HepG2 (cell line): ENCODE data around the gene ATXN2. TPM values are rescaled to one million over a fixed set of nuclear protein-coding genes. Genes with fewer than 3 reads are reported as not detected.
A peak's percentile ranks its signal among the peaks of the same experiment; 100 is the strongest.

ENCODE experiments used
- CEBPB ChIP-seq: IDR thresholded peaks from 2 replicates; pipeline ENCODE4 v1.6.1; 2011; ENCODE audit warnings: low read depth, low read length, improper control_type of control experiment, borderline replicate concordance
- FOSL1 ChIP-seq: sonication (generic); formaldehyde crosslinking; IDR thresholded peaks from 2 replicates; pipeline ENCODE4 v1.9.0; 2021; ENCODE audit warnings: missing genetic modification reagents, borderline replicate concordance
- FOXC1 ChIP-seq: sonication (generic); formaldehyde crosslinking; IDR thresholded peaks from 2 replicates; pipeline ENCODE4 v1.8.0; 2022; ENCODE audit warnings: mild to moderate bottlenecking, missing genetic modification reagents, borderline replicate concordance
- FOXK1 ChIP-seq: sonication (generic); formaldehyde crosslinking; IDR thresholded peaks from 2 replicates; pipeline ENCODE4 v1.4.0; 2020; ENCODE audit warnings: low read depth, missing genetic modification reagents, borderline replicate concordance
- HNF1B ChIP-seq: sonication (generic); formaldehyde crosslinking; IDR thresholded peaks from 2 replicates; pipeline ENCODE4 v1.5.1; 2020; ENCODE audit warnings: mild to moderate bottlenecking, moderate library complexity, missing genetic modification reagents
- SRSF1 ChIP-seq: fragments of 200-400 bp; formaldehyde crosslinking; optimal IDR thresholded peaks from 2 replicates; pipeline ENCODE3; 2017; ENCODE audit warnings: mild to moderate bottlenecking, low read depth, low read length, moderate library complexity
- SRSF4 ChIP-seq: fragments of 200-400 bp; formaldehyde crosslinking; IDR thresholded peaks from one replicate; pipeline ENCODE4 v1.6.1; 2018; ENCODE audit warnings: mild to moderate bottlenecking, low read depth, low read length, moderate library complexity; ENCODE audit not compliant: poor library complexity, severe bottlenecking
- TFDP2 ChIP-seq: sonication (generic); formaldehyde crosslinking; IDR thresholded peaks from 2 replicates; pipeline ENCODE4 v1.4.0; 2020; ENCODE audit warnings: missing genetic modification reagents
- ZBTB21 ChIP-seq: sonication (generic); formaldehyde crosslinking; IDR thresholded peaks from 2 replicates; pipeline ENCODE4 v1.4.0; 2020; ENCODE audit warnings: missing genetic modification reagents
- ZBTB38 ChIP-seq: sonication (generic); formaldehyde crosslinking; IDR thresholded peaks from 2 replicates; pipeline ENCODE4 v1.5.1; 2020; ENCODE audit warnings: mild to moderate bottlenecking, missing genetic modification reagents
- ZNF552 ChIP-seq: sonication (generic); formaldehyde crosslinking; IDR thresholded peaks from 2 replicates; pipeline ENCODE4 v1.9.0; 2022; ENCODE audit warnings: missing genetic modification reagents, mild to moderate bottlenecking, borderline replicate concordance
- ZNF564 ChIP-seq: sonication (generic); formaldehyde crosslinking; IDR thresholded peaks from 2 replicates; pipeline ENCODE4 v1.8.1; 2023; ENCODE audit warnings: mild to moderate bottlenecking, missing genetic modification reagents
- ZNF672 ChIP-seq: sonication (generic); formaldehyde crosslinking; IDR thresholded peaks from 2 replicates; pipeline ENCODE4 v1.8.1; 2022; ENCODE audit warnings: missing genetic modification reagents
- ZNF7 ChIP-seq: IDR thresholded peaks from 2 replicates; pipeline ENCODE4 v1.6.1; 2016; ENCODE audit warnings: missing biosample characterization, missing genetic modification reagents
- polyA plus RNA-seq, 8 experiments: library from polyadenylated mRNA; depleted of rRNA in 3 of 8; stranded (reverse) in 7 of 8; unstranded in 1 of 8; fragments of >200 nt; fragmentation: Illumina TruSeq in 4 of 8; extraction: Trizol in 4 of 8; gene quantifications; 2 replicates each; pipeline versions ENCODE4 v1.2.1 to v1.2.3, GENCODE V29; 2011 to 2016; ENCODE audit warnings: low read depth in 4 of 8, missing spikeins in 1 of 8, mixed read lengths in 1 of 8; ENCODE audit not compliant: insufficient read depth in 1 of 8
- total RNA-seq, 5 experiments: library from RNA; depleted of rRNA; stranded (reverse); fragments of >200 nt; fragmentation: Illumina TruSeq; extraction: Trizol; gene quantifications; 2 replicates each; pipeline ENCODE4 v1.2.3, GENCODE V29; 2016; ENCODE audit warnings: low read depth in 1 of 5
- TF ChIP-seq, protein P1 (sequence below): sonication (generic); formaldehyde crosslinking; IDR thresholded peaks from 2 replicates; pipeline ENCODE4 v1.4.0; 2020; ENCODE audit warnings: missing genetic modification reagents
- TF ChIP-seq, protein P2 (sequence below): sonication (generic); formaldehyde crosslinking; IDR thresholded peaks from 2 replicates; pipeline ENCODE4 v1.4.0; 2020; ENCODE audit warnings: low read depth, mild to moderate bottlenecking, missing genetic modification reagents
- TF ChIP-seq, protein P3 (sequence below): IDR thresholded peaks from 2 replicates; pipeline ENCODE4 v1.6.1; 2016

ATXN2 gene
- total and polyA plus RNA-seq, 2 of the 13 experiments (the other 11 are each of a cell fraction or from before 2014, with no cell fraction given), result 18.1 to 27.1 TPM

DNA sequence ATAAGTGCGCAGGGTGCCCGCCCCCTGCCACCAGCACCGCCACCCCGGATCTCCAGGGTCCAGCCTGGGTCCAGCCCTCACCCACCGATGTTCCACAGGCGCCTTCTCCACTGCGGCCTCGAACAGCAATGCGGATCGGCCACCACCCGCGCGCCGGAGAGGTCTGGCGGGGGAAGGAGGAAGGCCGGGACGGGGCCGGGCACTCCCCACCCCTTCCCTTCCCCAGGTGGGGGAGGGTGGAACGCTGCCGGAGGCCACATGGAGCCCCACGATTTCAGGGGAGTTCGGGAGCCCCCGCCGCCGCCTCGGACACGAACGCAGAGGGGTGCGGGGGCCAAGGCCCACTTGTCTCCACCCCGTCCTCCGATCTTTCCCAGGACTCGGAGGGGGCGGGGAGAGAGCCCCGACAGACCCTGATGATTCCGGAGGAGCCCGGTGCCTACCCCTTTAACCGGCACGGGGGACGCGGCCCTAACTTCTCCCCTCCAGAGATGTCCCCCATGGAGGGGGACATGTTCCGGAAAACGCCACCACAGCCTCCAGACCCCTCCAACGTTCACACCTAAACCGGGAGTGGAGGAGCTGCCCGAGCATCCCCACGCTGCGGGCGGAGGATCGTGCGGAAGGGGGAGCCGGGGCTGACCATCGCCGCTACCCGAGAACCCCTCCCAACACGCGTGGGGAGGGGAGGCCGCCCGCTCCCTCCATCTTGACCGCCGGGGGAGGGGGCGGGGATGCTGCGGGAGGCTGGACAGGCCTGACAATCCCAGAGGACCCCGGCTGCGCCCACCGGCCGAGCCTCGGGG is 1.1 kb downstream of the ATXN2 start (continued):
- no peak for TF ChIP-seq SRSF4
- peak; percentile 34; the same call in 1 of the 2 replicates for TF ChIP-seq FOXC1 (CRISPR knock-in tag)
- no peak for TF ChIP-seq ZBTB38 (CRISPR knock-in tag)
- no peak for TF ChIP-seq ZNF552 (CRISPR knock-in tag)
- TF ChIP-seq, protein P1, sequence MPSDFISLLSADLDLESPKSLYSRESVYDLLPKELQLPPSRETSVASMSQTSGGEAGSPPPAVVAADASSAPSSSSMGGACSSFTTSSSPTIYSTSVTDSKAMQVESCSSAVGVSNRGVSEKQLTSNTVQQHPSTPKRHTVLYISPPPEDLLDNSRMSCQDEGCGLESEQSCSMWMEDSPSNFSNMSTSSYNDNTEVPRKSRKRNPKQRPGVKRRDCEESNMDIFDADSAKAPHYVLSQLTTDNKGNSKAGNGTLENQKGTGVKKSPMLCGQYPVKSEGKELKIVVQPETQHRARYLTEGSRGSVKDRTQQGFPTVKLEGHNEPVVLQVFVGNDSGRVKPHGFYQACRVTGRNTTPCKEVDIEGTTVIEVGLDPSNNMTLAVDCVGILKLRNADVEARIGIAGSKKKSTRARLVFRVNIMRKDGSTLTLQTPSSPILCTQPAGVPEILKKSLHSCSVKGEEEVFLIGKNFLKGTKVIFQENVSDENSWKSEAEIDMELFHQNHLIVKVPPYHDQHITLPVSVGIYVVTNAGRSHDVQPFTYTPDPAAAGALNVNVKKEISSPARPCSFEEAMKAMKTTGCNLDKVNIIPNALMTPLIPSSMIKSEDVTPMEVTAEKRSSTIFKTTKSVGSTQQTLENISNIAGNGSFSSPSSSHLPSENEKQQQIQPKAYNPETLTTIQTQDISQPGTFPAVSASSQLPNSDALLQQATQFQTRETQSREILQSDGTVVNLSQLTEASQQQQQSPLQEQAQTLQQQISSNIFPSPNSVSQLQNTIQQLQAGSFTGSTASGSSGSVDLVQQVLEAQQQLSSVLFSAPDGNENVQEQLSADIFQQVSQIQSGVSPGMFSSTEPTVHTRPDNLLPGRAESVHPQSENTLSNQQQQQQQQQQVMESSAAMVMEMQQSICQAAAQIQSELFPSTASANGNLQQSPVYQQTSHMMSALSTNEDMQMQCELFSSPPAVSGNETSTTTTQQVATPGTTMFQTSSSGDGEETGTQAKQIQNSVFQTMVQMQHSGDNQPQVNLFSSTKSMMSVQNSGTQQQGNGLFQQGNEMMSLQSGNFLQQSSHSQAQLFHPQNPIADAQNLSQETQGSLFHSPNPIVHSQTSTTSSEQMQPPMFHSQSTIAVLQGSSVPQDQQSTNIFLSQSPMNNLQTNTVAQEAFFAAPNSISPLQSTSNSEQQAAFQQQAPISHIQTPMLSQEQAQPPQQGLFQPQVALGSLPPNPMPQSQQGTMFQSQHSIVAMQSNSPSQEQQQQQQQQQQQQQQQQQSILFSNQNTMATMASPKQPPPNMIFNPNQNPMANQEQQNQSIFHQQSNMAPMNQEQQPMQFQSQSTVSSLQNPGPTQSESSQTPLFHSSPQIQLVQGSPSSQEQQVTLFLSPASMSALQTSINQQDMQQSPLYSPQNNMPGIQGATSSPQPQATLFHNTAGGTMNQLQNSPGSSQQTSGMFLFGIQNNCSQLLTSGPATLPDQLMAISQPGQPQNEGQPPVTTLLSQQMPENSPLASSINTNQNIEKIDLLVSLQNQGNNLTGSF (CRISPR knock-in tag), result no peak
- no peak for TF ChIP-seq ZNF672
- TF ChIP-seq, protein P2, sequence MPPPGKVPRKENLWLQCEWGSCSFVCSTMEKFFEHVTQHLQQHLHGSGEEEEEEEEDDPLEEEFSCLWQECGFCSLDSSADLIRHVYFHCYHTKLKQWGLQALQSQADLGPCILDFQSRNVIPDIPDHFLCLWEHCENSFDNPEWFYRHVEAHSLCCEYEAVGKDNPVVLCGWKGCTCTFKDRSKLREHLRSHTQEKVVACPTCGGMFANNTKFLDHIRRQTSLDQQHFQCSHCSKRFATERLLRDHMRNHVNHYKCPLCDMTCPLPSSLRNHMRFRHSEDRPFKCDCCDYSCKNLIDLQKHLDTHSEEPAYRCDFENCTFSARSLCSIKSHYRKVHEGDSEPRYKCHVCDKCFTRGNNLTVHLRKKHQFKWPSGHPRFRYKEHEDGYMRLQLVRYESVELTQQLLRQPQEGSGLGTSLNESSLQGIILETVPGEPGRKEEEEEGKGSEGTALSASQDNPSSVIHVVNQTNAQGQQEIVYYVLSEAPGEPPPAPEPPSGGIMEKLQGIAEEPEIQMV (CRISPR knock-in tag), result no peak
- peak; percentile 12; the same call in 1 of the 2 replicates for TF ChIP-seq TFDP2 (CRISPR knock-in tag)
- TF ChIP-seq, protein P3, sequence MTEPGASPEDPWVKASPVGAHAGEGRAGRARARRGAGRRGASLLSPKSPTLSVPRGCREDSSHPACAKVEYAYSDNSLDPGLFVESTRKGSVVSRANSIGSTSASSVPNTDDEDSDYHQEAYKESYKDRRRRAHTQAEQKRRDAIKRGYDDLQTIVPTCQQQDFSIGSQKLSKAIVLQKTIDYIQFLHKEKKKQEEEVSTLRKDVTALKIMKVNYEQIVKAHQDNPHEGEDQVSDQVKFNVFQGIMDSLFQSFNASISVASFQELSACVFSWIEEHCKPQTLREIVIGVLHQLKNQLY (CRISPR knock-in tag), result no peak
- no peak for TF ChIP-seq ZNF564 (CRISPR knock-in tag)
- no peak for TF ChIP-seq SRSF1
- TF ChIP-seq FOSL1, result no peak
- TF ChIP-seq ZBTB21 (CRISPR knock-in tag), result no peak
- TF ChIP-seq HNF1B (CRISPR knock-in tag), result no peak; the same call in 1 of the 2 replicates
- no peak for TF ChIP-seq ZNF7 (CRISPR knock-in tag)
- 0 out of 2 replicates have a peak, but pooled peaks have one; percentile 16 for TF ChIP-seq FOXK1 (CRISPR knock-in tag)
- TF ChIP-seq CEBPB, result no peak
